SK-N-SH treated with all-trans-retinoic acid at 6 μM for 48 hours (cell line): ENCODE data around the gene MYCN.

Experiments
- POU6F1 ChIP-seq: fragments of 250-450 bp; sonication (Bioruptor Pico); IDR thresholded peaks from 2 replicates; pipeline ENCODE4 v1.8.0; 2021; ENCODE audit warnings: low read depth, mild to moderate bottlenecking, moderate library complexity, borderline replicate concordance
- ZNF8 ChIP-seq: fragments of 450-650 bp; formaldehyde crosslinking; IDR thresholded peaks from 2 replicates; pipeline ENCODE4 v1.5.0; 2020; ENCODE audit warnings: mild to moderate bottlenecking, moderate library complexity
- TF ChIP-seq, protein P1 (sequence below): fragments of 250-450 bp; sonication (Bioruptor Pico); IDR thresholded peaks from 2 replicates; pipeline ENCODE4 v1.8.0; 2020; ENCODE audit warnings: mild to moderate bottlenecking, moderate library complexity, borderline replicate concordance

GRCh38 chr2:15927551-15928218 is 12.7 kb upstream of the MYCN start:
- no peak for TF ChIP-seq POU6F1 (CRISPR knock-in tag)
- TF ChIP-seq, protein P1, sequence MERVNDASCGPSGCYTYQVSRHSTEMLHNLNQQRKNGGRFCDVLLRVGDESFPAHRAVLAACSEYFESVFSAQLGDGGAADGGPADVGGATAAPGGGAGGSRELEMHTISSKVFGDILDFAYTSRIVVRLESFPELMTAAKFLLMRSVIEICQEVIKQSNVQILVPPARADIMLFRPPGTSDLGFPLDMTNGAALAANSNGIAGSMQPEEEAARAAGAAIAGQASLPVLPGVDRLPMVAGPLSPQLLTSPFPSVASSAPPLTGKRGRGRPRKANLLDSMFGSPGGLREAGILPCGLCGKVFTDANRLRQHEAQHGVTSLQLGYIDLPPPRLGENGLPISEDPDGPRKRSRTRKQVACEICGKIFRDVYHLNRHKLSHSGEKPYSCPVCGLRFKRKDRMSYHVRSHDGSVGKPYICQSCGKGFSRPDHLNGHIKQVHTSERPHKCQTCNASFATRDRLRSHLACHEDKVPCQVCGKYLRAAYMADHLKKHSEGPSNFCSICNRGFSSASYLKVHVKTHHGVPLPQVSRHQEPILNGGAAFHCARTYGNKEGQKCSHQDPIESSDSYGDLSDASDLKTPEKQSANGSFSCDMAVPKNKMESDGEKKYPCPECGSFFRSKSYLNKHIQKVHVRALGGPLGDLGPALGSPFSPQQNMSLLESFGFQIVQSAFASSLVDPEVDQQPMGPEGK (CRISPR knock-in tag), result no peak
- no peak for TF ChIP-seq ZNF8
